GM12878 (cell line): ENCODE results near the gene AGK. TPM values are rescaled to one million over a fixed set of nuclear protein-coding genes. Genes with fewer than 3 reads are reported as not detected.

Experiments used
- ATAC-seq: fragments of 200-7000 bp; cut with Tn5 transposase; 3 replicates; pipeline ENCODE4 v1.9.1; 2020; ENCODE audit warnings: mild to moderate bottlenecking, moderate library complexity
- BruUV-seq: library from RNA; stranded (reverse); fragments of 400-500 nt; replicated peaks from 2 replicates; lab custom pipeline; 2021; lab: Mats Ljungman, UMichigan
- CTCF ChIA-PET: fragments of 300-600 bp; sonication (Branson Sonifier 250); formaldehyde crosslinking; extraction: SDS; loops from one replicate; lab custom pipeline; 2021; ENCODE audit warnings: inconsistent platforms; lab: Yijun Ruan, JAX
- POLR2A ChIA-PET: fragments of 350-600 bp; formaldehyde crosslinking; extraction: SDS; loops from one replicate; lab custom pipeline; 2021; ENCODE audit warnings: inconsistent platforms; lab: Charles Lee
- RAD21 ChIA-PET: fragments of 300-600 bp; sonication (Branson Sonifier 250); formaldehyde crosslinking; loops from one replicate; lab custom pipeline; 2023; ENCODE audit warnings: antibody characterized with exemption; ENCODE audit not compliant: unreplicated experiment; lab: Charles Lee
- SMC1A ChIA-PET: fragments of 300-600 bp; sonication (Branson Sonifier 250); formaldehyde crosslinking; loops from one replicate; lab custom pipeline; 2023; ENCODE audit not compliant: unreplicated experiment, uncharacterized antibody; lab: Charles Lee
- DNase-seq: peaks from one replicate; pipeline ENCODE4 v3.0.0-alpha.2; 2011; ENCODE audit warnings: low read depth, low spot score
- FAIRE-seq: peaks from 3 replicates; lab custom pipeline; 2011; peaks lifted over from hg19 to GRCh38; lab: Jason Lieb, UNC
- H2AFZ ChIP-seq: 2 replicates; pipeline ENCODE4 v1.6.0; 2011; ENCODE audit warnings: low read depth, low read length, control low read depth; ENCODE audit not compliant: control insufficient read depth
- H3K27ac ChIP-seq: 2 replicates; pipeline ENCODE4 v1.5.1; 2011; ENCODE audit warnings: control low read depth; ENCODE audit not compliant: control insufficient read depth, insufficient read depth
- H3K27me3 ChIP-seq, 2 experiments: replicated peaks in 1 of 2; 2 replicates each; pipeline versions ENCODE4 v1.6.0 to v1.6.1; 2011; ENCODE audit warnings: low read length in 1 of 2; ENCODE audit not compliant: control insufficient read depth in 2 of 2, insufficient read depth in 2 of 2
- H3K36me3 ChIP-seq, 2 experiments: 2 replicates each; pipeline ENCODE4 v1.5.1; 2011; ENCODE audit warnings: low read length in 1 of 2; ENCODE audit not compliant: control insufficient read depth in 2 of 2, insufficient read depth in 2 of 2
- H3K4me1 ChIP-seq: 2 replicates; pipeline ENCODE4 v1.6.1; 2011; ENCODE audit warnings: mild to moderate bottlenecking, low read length, moderate library complexity, mixed read lengths; ENCODE audit not compliant: control insufficient read depth, insufficient read depth
- H3K4me2 ChIP-seq: 2 replicates; pipeline ENCODE4 v1.6.0; 2011; ENCODE audit warnings: control low read depth; ENCODE audit not compliant: control insufficient read depth, insufficient read depth
- H3K4me3 ChIP-seq: fragments of 200-600 bp; sonication (generic); 2 replicates; pipeline ENCODE4 v1.5.1; 2016
- H3K79me2 ChIP-seq: 2 replicates; pipeline ENCODE4 v1.6.0; 2011; ENCODE audit warnings: low read length; ENCODE audit not compliant: control insufficient read depth, insufficient read depth
- H3K9ac ChIP-seq: 2 replicates; pipeline ENCODE4 v1.8.0; 2011; ENCODE audit warnings: low read length, control low read depth, mixed read lengths; ENCODE audit not compliant: control insufficient read depth, insufficient read depth
- H3K9me3 ChIP-seq: replicated peaks from 3 replicates; pipeline ENCODE4 v1.5.1; 2011; ENCODE audit warnings: mild to moderate bottlenecking, low read length; ENCODE audit not compliant: control insufficient read depth, insufficient read depth
- H4K20me1 ChIP-seq: 2 replicates; pipeline ENCODE4 v1.6.0; 2011; ENCODE audit not compliant: control insufficient read depth, insufficient read depth
- ATF7 ChIP-seq: fragments of 450-650 bp; IDR thresholded peaks from 2 replicates; pipeline ENCODE4 v1.6.1; 2016; ENCODE audit warnings: low read depth, mild to moderate bottlenecking
- BCL3 ChIP-seq: IDR thresholded peaks from 2 replicates; pipeline ENCODE4 v1.6.1; 2011; ENCODE audit warnings: borderline replicate concordance, low read depth, mild to moderate bottlenecking, moderate library complexity, low read length; ENCODE audit not compliant: insufficient read depth, poor library complexity, severe bottlenecking
- BCLAF1 ChIP-seq: fragments of 450-650 bp; IDR thresholded peaks from 2 replicates; pipeline ENCODE4 v1.6.1; 2017; ENCODE audit warnings: antibody characterized with exemption, mild to moderate bottlenecking, moderate library complexity
- FOXK2 ChIP-seq: fragments of 450-650 bp; IDR thresholded peaks from 2 replicates; pipeline ENCODE4 v1.6.1; 2017; ENCODE audit warnings: mild to moderate bottlenecking, moderate library complexity
- JUNB ChIP-seq: IDR thresholded peaks from 2 replicates; pipeline ENCODE4 v1.6.1; 2016; ENCODE audit warnings: antibody characterized with exemption, mild to moderate bottlenecking
- MEF2A ChIP-seq: IDR thresholded peaks from 2 replicates; pipeline ENCODE4 v1.6.1; 2011; ENCODE audit warnings: low read depth, mild to moderate bottlenecking, low read length, moderate library complexity; ENCODE audit not compliant: insufficient read depth
- PAX8 ChIP-seq: fragments of 450-650 bp; IDR thresholded peaks from 2 replicates; pipeline ENCODE4 v1.6.1; 2017; ENCODE audit warnings: mild to moderate bottlenecking, moderate library complexity
- SMARCA5 ChIP-seq: fragments of 450-650 bp; IDR thresholded peaks from 2 replicates; pipeline ENCODE4 v1.6.1; 2017; ENCODE audit warnings: mild to moderate bottlenecking
- SREBF2 ChIP-seq: IDR thresholded peaks from 2 replicates; pipeline ENCODE4 v1.6.1; 2012; ENCODE audit warnings: mild to moderate bottlenecking, low read length
- ZBED1 ChIP-seq: IDR thresholded peaks from 2 replicates; pipeline ENCODE4 v1.6.1; 2016; ENCODE audit warnings: borderline replicate concordance
- ZNF217 ChIP-seq: fragments of 450-650 bp; IDR thresholded peaks from 2 replicates; pipeline ENCODE4 v1.6.1; 2017; ENCODE audit warnings: antibody characterized with exemption, mild to moderate bottlenecking
- WGBS: methylation state at CpG from one replicate; pipeline ENCODE4 v1.1.6; 2016; ENCODE audit warnings: low lambda C conversion rate; ENCODE audit not compliant: insufficient replicate concordance, insufficient coverage; ENCODE audit errors: missing lambda C conversion rate; 5-methylcytosine and 5-hydroxymethylcytosine counted together
- in situ Hi-C: fragments of 300-500 bp; cut with MboI; formaldehyde crosslinking; loops from 9 replicates; pipeline ENCODE4 v1.14.3; 2018; ENCODE audit warnings: mixed read lengths
- intact Hi-C: fragments of 100-400 bp; cut with micrococcal nuclease; formaldehyde crosslinking; loops from one replicate; pipeline ENCODE4 v1.14.2; 2022; ENCODE audit not compliant: unreplicated experiment
- polyA plus RNA-seq, 11 experiments: library from polyadenylated mRNA; depleted of rRNA in 4 of 11; unstranded in 6 of 11; stranded (reverse) in 5 of 11; fragments of >200 nt; fragmentation: Nextera tagmentation in 4 of 11; fragmentation: Illumina TruSeq in 1 of 11; extraction: Ambion mirVana in 4 of 11; extraction: Trizol in 1 of 11; gene quantifications; 1 replicate in 1 of 11; 2 replicates in 10 of 11; pipeline versions ENCODE4 v1.2.1 to v1.2.3, GENCODE V29; 2011 to 2016; ENCODE audit warnings: inconsistent platforms in 2 of 11, missing spikeins in 2 of 11, low read depth in 1 of 11
- total RNA-seq, 4 experiments: library from RNA; depleted of rRNA in 3 of 4; stranded (reverse); fragments of >200 nt in 3 of 4; fragmentation: Illumina TruSeq in 1 of 4; extraction: Trizol in 1 of 4; gene quantifications; 2 replicates each; pipeline versions ENCODE4 v1.2.1 to v1.2.3, GENCODE V29; 2013 to 2021

AGK gene
- total and polyA plus RNA-seq, 10 of the 15 experiments (the other 5 are each of a cell fraction or from before 2014, with no cell fraction given): 32.5 to 85.6 (median 47.8) TPM

DNA sequence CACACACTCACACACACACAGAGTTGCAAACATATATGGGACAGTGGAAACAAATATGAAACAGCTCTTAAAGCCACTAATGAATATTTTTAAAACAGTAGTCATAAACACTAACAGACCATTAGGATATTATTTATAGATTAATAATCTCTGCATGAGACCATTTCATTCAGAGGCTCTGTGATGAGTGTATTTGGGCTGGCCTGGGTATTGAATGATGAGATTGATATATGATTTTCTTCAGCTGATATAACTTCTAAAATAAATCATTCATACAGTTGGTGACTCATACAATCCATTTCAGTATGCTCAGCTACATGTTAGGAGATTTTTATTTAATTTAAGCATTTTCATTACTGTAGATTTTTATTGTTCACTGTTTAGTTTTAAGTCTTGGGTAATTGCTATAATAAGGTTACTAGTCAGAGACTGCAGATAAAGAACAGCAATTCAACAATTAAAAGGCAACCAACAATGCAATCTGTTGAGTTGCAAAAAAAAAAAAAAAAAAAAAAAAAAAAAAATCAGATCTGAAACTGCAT, 25.2 kb upstream of the AGK start:
- TF ChIP-seq BCL3: no peak
- no peak for TF ChIP-seq ATF7
- no peak for TF ChIP-seq PAX8
- Histone ChIP-seq H2AFZ (no peak overlapping the region), H3K4me2 (no peak overlapping the region), H3K4me1 (no peaks in the 10 kb centered on the region; the same call in 1 of the 2 replicates), H3K9me3 (no peaks in the 10 kb centered on the region), H4K20me1 (no peaks in the 10 kb centered on the region), H3K27me3 (no peaks in the 10 kb centered on the region; a peak in 1 of 4 replicates), H3K27ac (no peak overlapping the region), H3K79me2 (no peaks in the 10 kb centered on the region), H3K36me3 (no peaks in the 10 kb centered on the region), H3K4me3 (no peak overlapping the region), H3K9ac (no peak overlapping the region)
- intact Hi-C loops (no loop called here), in situ Hi-C loops (loop anchor here (25.0 kb wide), 1 partner anchor 714 kb away; no protein-coding TSS in a partner anchor)
- ChIA-PET RAD21 (no interaction called here), SMC1A (no interaction called here), CTCF (no interaction called here), POLR2A (no interaction called here)
- no peak for FAIRE-seq
- no TSS peak for BruUV-seq
- no peak for ATAC-seq
- DNase-seq: no peak

DNA sequence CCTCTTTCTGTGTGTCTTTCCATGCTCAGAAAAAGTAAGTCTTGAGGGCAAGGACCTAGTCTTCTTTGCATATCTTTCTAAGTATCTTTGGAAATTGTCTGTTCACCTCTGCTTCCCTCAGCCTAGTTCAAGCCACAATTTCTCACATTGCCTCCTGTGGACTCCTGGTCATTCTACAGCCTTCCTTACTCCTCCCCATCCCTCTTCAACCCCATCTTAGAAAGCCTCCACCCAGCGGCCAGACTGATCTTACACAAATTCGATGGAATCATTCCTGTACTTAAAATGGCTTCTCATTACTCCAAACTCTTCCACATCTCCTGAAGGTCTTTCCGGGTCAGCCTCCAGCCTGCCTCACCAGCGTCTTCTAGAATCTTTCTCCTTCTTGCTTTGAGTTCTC, 24.1 kb upstream of the AGK start:
- ChIA-PET POLR2A (interaction anchor here (0.6 kb wide), 1 partner anchor 17 kb away, joined by 3 read pairs; no protein-coding TSS in a partner anchor), SMC1A (no interaction called here), CTCF (no interaction called here), RAD21 (no interaction called here)
- DNase-seq (no peak), ATAC-seq (no peak), FAIRE-seq (no peak)
- no peaks in the 10 kb centered on the region for H3K9me3 ChIP-seq
- in situ Hi-C loops (loop anchor here (25.0 kb wide), 1 partner anchor 715 kb away; no protein-coding TSS in a partner anchor), intact Hi-C loops (no loop called here)
- H2AFZ ChIP-seq: no peak overlapping the region
- no peaks in the 10 kb centered on the region; the same call in 1 of the 2 replicates for H3K4me1 ChIP-seq
- H3K4me3 ChIP-seq: no peak overlapping the region
- no peak overlapping the region for H3K27ac ChIP-seq
- H3K4me2 ChIP-seq: no peak overlapping the region
- 60% methylated on average over 4 of the region's 4 CpGs for WGBS
- no peak overlapping the region for H3K9ac ChIP-seq
- no peaks in the 10 kb centered on the region for H3K36me3 ChIP-seq
- no peaks in the 10 kb centered on the region for H3K79me2 ChIP-seq
- no peaks in the 10 kb centered on the region for H4K20me1 ChIP-seq
- TF ChIP-seq ZNF217: no peak
- no peak for TF ChIP-seq FOXK2
- TF ChIP-seq ZBED1: no peak
- TF ChIP-seq SREBF2: no peak
- no peak for TF ChIP-seq MEF2A
- TF ChIP-seq BCLAF1: no peak
- no peak for TF ChIP-seq SMARCA5
- no peak for TF ChIP-seq JUNB
- no peaks in the 10 kb centered on the region; a peak in 1 of 4 replicates for H3K27me3 ChIP-seq
- BruUV-seq: no TSS peak
